ENCODE measurements around the gene NEURL3.

DNA sequence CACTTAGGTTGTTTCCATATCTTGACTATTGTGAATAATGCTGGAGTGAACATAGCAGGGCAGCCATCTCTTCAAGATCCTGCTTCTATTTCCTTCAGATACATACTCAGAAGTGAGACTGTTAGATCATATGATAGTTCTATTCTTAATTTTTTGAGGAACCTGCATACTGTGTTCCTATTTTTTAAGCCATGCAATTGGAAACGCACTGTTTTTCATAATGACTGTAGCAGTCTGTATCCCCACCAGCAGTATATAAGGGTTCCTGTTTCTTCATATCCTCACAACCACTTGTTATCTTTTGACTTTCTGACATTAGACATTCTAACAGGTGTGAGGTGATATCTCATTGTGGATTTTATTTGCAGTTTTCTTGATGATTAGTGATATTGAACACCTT, 15.5 kb downstream of the NEURL3 start:
- TF ChIP-seq, protein P1, sequence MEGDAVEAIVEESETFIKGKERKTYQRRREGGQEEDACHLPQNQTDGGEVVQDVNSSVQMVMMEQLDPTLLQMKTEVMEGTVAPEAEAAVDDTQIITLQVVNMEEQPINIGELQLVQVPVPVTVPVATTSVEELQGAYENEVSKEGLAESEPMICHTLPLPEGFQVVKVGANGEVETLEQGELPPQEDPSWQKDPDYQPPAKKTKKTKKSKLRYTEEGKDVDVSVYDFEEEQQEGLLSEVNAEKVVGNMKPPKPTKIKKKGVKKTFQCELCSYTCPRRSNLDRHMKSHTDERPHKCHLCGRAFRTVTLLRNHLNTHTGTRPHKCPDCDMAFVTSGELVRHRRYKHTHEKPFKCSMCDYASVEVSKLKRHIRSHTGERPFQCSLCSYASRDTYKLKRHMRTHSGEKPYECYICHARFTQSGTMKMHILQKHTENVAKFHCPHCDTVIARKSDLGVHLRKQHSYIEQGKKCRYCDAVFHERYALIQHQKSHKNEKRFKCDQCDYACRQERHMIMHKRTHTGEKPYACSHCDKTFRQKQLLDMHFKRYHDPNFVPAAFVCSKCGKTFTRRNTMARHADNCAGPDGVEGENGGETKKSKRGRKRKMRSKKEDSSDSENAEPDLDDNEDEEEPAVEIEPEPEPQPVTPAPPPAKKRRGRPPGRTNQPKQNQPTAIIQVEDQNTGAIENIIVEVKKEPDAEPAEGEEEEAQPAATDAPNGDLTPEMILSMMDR (IDR thresholded peaks at IDR 0.05) = no peak
- TF ChIP-seq ZFX (IDR thresholded peaks at IDR 0.05; ENCODE audit: borderline replicate concordance) = no peak

All from 22Rv1 (cell line).